ENCODE data around the gene PTPRK. TPM values are rescaled to one million over a fixed set of nuclear protein-coding genes. Genes with fewer than 3 reads are reported as not detected.
A peak's percentile ranks its signal among the peaks of the same experiment; 100 is the strongest.

PTPRK gene
- total RNA-seq, 1 experiment from 2014 or later = 34.2 TPM

DNA sequence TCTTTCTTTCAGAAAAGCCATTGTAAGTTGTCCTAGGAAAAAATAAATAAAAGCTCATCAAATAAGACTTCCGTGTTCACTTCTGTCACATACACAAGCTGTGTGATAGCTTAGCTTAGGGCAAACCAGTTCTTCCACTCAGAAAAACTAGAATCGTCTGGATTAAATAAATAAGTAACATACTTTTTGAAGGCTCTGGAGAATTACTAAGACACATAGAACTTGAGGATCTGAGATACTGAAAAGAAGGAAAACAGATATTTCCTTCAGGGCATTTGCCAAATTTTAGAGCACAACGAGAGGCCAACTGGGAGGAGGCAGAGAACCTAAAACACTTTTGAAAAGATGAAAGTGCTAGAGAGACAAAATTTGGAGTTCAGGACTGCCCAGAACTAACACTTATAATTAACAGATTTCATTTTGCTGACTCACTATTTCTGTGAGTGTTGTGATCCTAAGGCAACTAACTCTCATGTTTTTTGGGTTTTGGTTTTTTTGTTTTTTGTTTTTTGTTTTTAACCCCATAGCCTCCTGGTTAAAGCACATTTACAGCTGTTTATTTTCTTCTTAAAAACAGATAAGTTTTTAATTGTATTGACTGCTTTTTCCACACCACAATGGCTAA is 580.8 kb downstream of the PTPRK start:
- H3K4me1 ChIP-seq (ENCODE audit: control insufficient read depth in 1 of 2, insufficient read depth in 2 of 2, low read length in 2 of 2) = peaks cover 7 to 13% of the 10 kb centered on the region in 2 experiments; a peak in 3 of 4 replicates
- DNase-seq (ENCODE audit: low read depth, low spot score) (no peak), ATAC-seq (no peak)
- ChIA-PET RAD21 (ENCODE audit: low non-redundant PET in 1 of 2, low total read pairs in 2 of 2, uncharacterized antibody in 2 of 2, unreplicated experiment in 2 of 2) (no interaction called here), CTCF (no interaction called here), POLR2A (no interaction called here)
- no peak overlapping the region for H3K9ac ChIP-seq (ENCODE audit: low read length)
- no peak overlapping the region; the same call in 1 of the 2 replicates for H3K4me2 ChIP-seq (ENCODE audit: low read length)
- no peak for TF ChIP-seq TCF7L2 (IDR thresholded peaks at IDR 0.05; ENCODE audit: borderline replicate concordance, extremely low read depth, insufficient read depth, insufficient read length)
- peak overlapping the region; percentile 98 for H2AFZ ChIP-seq (ENCODE audit: low read depth, low read length, poor library complexity, severe bottlenecking)
- no peak overlapping the region for H3K27ac ChIP-seq (ENCODE audit: low read depth, low read length)
- H3K27me3 ChIP-seq (ENCODE audit: insufficient read depth, low read length) = no peaks in the 10 kb centered on the region
- no peaks in the 10 kb centered on the region for H3K9me3 ChIP-seq (ENCODE audit: control insufficient read depth in 1 of 2, insufficient read depth in 1 of 2, low read depth in 1 of 2, low read length in 2 of 2)
- no peak overlapping the region for H3K4me3 ChIP-seq (replicated peaks in 1 of 2; ENCODE audit: low read depth in 1 of 2, low read length in 2 of 2)
- no TSS peak for BruUV-seq (replicated peaks)
- no peaks in the 10 kb centered on the region for H3K79me2 ChIP-seq (ENCODE audit: insufficient read depth, low read length)
- H3K9me2 ChIP-seq (ENCODE audit: insufficient read depth) = no peaks in the 10 kb centered on the region
- no peaks in the 10 kb centered on the region for H4K20me1 ChIP-seq (ENCODE audit: insufficient read depth)
- H3K36me3 ChIP-seq (ENCODE audit: control insufficient read depth in 1 of 2, insufficient read depth in 2 of 2, low read length in 2 of 2) = no peaks in the 10 kb centered on the region
- intact Hi-C loops (cut with micrococcal nuclease) = no loop called here

DNA sequence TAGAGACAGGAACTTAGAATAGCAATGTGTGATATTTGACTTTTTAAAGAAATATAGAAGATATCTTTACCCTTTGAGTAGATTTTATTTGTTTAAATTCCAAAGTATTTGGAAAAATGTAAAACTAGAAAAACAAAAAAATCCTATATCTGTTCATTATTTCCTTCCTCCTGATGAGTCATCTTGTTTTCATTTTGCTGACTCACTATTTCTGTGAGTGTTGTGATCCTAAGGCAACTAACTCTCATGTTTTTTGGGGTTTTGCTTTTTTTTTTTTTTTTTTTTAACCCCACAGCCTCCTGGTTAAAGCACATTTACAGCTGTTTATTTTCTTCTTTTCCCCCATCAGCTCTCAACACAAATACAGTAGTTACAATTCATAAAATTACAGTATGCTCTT is 581.7 kb downstream of the PTPRK start:
- intact Hi-C loops (cut with micrococcal nuclease) = no loop called here
- Histone ChIP-seq H3K27me3 (ENCODE audit: insufficient read depth, low read length) (no peaks in the 10 kb centered on the region), H2AFZ (ENCODE audit: low read depth, low read length, poor library complexity, severe bottlenecking) (peak overlapping the region; percentile 98), H3K9me3 (ENCODE audit: control insufficient read depth in 1 of 2, insufficient read depth in 1 of 2, low read depth in 1 of 2, low read length in 2 of 2) (no peaks in the 10 kb centered on the region), H3K4me2 (ENCODE audit: low read length) (peak overlapping the region; percentile 4; the same call in 1 of the 2 replicates), H3K4me1 (ENCODE audit: control insufficient read depth in 1 of 2, insufficient read depth in 2 of 2, low read length in 2 of 2) (peaks cover 7 to 13% of the 10 kb centered on the region in 2 experiments; a peak in 3 of 4 replicates), H3K4me3 (replicated peaks in 1 of 2; ENCODE audit: low read depth in 1 of 2, low read length in 2 of 2) (no peak overlapping the region), H3K36me3 (ENCODE audit: control insufficient read depth in 1 of 2, insufficient read depth in 2 of 2, low read length in 2 of 2) (no peaks in the 10 kb centered on the region), H3K79me2 (ENCODE audit: insufficient read depth, low read length) (no peaks in the 10 kb centered on the region), H3K9me2 (ENCODE audit: insufficient read depth) (no peaks in the 10 kb centered on the region), H4K20me1 (ENCODE audit: insufficient read depth) (no peaks in the 10 kb centered on the region), H3K9ac (ENCODE audit: low read length) (no peak overlapping the region), H3K27ac (ENCODE audit: low read depth, low read length) (no peak overlapping the region)
- BruUV-seq (replicated peaks) = no TSS peak
- ChIA-PET POLR2A (no interaction called here), CTCF (no interaction called here), RAD21 (ENCODE audit: low non-redundant PET in 1 of 2, low total read pairs in 2 of 2, uncharacterized antibody in 2 of 2, unreplicated experiment in 2 of 2) (no interaction called here)
- peak; percentile 6 for DNase-seq (ENCODE audit: low read depth, low spot score)
- 0 out of 2 replicates have a peak, but pooled peaks have one; percentile 30 for ATAC-seq
- no peak for TF ChIP-seq POLR2A (IDR thresholded peaks at IDR 0.05; ENCODE audit: borderline replicate concordance, extremely low read depth, insufficient read depth, insufficient read length)
- TF ChIP-seq CBX3 (IDR thresholded peaks at IDR 0.05; ENCODE audit: low read depth) = peak; percentile 48; the same call in 1 of the 2 replicates
- no peak for TF ChIP-seq EGR1 (IDR thresholded peaks at IDR 0.05; ENCODE audit: low read depth)
- TF ChIP-seq EZH2phosphoT487 (IDR thresholded peaks at IDR 0.05; ENCODE audit: borderline replicate concordance) = no peak
- TF ChIP-seq, protein P1, sequence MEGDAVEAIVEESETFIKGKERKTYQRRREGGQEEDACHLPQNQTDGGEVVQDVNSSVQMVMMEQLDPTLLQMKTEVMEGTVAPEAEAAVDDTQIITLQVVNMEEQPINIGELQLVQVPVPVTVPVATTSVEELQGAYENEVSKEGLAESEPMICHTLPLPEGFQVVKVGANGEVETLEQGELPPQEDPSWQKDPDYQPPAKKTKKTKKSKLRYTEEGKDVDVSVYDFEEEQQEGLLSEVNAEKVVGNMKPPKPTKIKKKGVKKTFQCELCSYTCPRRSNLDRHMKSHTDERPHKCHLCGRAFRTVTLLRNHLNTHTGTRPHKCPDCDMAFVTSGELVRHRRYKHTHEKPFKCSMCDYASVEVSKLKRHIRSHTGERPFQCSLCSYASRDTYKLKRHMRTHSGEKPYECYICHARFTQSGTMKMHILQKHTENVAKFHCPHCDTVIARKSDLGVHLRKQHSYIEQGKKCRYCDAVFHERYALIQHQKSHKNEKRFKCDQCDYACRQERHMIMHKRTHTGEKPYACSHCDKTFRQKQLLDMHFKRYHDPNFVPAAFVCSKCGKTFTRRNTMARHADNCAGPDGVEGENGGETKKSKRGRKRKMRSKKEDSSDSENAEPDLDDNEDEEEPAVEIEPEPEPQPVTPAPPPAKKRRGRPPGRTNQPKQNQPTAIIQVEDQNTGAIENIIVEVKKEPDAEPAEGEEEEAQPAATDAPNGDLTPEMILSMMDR (IDR thresholded peaks at IDR 0.05 in 2 of 3, conservative IDR thresholded peaks at IDR 0.05 in 1 of 3; ENCODE audit: borderline replicate concordance in 1 of 3, insufficient read depth in 1 of 3, low read depth in 2 of 3, low read length in 2 of 3) = no peak
- TF ChIP-seq SRF (IDR thresholded peaks at IDR 0.05; ENCODE audit: low read depth) = no peak
- TF ChIP-seq, protein P2, sequence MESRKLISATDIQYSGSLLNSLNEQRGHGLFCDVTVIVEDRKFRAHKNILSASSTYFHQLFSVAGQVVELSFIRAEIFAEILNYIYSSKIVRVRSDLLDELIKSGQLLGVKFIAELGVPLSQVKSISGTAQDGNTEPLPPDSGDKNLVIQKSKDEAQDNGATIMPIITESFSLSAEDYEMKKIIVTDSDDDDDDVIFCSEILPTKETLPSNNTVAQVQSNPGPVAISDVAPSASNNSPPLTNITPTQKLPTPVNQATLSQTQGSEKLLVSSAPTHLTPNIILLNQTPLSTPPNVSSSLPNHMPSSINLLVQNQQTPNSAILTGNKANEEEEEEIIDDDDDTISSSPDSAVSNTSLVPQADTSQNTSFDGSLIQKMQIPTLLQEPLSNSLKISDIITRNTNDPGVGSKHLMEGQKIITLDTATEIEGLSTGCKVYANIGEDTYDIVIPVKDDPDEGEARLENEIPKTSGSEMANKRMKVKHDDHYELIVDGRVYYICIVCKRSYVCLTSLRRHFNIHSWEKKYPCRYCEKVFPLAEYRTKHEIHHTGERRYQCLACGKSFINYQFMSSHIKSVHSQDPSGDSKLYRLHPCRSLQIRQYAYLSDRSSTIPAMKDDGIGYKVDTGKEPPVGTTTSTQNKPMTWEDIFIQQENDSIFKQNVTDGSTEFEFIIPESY (IDR thresholded peaks at IDR 0.05; ENCODE audit: extremely low read depth, insufficient replicate concordance, low read length) = no peak
- TF ChIP-seq TCF7L2 (IDR thresholded peaks at IDR 0.05; ENCODE audit: borderline replicate concordance, extremely low read depth, insufficient read depth, insufficient read length) = no peak
- TF ChIP-seq FOSL1 (IDR thresholded peaks at IDR 0.05; ENCODE audit: low read depth) = peak; percentile 88
- no peak for TF ChIP-seq ZFX (IDR thresholded peaks at IDR 0.05)
- TF ChIP-seq, protein P3, sequence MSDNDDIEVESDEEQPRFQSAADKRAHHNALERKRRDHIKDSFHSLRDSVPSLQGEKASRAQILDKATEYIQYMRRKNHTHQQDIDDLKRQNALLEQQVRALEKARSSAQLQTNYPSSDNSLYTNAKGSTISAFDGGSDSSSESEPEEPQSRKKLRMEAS (IDR thresholded peaks at IDR 0.05) = no peak
- TF ChIP-seq, protein P4, sequence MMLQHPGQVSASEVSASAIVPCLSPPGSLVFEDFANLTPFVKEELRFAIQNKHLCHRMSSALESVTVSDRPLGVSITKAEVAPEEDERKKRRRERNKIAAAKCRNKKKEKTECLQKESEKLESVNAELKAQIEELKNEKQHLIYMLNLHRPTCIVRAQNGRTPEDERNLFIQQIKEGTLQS (IDR thresholded peaks at IDR 0.05) = no peak
- TF ChIP-seq YY1 (IDR thresholded peaks at IDR 0.05; ENCODE audit: extremely low read depth, insufficient replicate concordance, low read depth, low read length) = no peak
- no peak for TF ChIP-seq ELF1 (IDR thresholded peaks at IDR 0.05; ENCODE audit: borderline replicate concordance, low read depth)
- TF ChIP-seq ZNF274 (IDR thresholded peaks at IDR 0.05; ENCODE audit: low read depth, low read length) = no peak
- TF ChIP-seq SP1 (IDR thresholded peaks at IDR 0.05; ENCODE audit: low read depth) = peak; percentile 50; the same call in 1 of the 2 replicates
